ENCODE results near the gene NHSL1.

GRCh38 chr6:138410972-138411880 lies 88.1 kb downstream of the NHSL1 start:
- TF ChIP-seq ATF3 (IDR thresholded peaks at IDR 0.05; ENCODE audit: insufficient read depth, low read depth, low read length) = no peak
- TF ChIP-seq, protein P1, sequence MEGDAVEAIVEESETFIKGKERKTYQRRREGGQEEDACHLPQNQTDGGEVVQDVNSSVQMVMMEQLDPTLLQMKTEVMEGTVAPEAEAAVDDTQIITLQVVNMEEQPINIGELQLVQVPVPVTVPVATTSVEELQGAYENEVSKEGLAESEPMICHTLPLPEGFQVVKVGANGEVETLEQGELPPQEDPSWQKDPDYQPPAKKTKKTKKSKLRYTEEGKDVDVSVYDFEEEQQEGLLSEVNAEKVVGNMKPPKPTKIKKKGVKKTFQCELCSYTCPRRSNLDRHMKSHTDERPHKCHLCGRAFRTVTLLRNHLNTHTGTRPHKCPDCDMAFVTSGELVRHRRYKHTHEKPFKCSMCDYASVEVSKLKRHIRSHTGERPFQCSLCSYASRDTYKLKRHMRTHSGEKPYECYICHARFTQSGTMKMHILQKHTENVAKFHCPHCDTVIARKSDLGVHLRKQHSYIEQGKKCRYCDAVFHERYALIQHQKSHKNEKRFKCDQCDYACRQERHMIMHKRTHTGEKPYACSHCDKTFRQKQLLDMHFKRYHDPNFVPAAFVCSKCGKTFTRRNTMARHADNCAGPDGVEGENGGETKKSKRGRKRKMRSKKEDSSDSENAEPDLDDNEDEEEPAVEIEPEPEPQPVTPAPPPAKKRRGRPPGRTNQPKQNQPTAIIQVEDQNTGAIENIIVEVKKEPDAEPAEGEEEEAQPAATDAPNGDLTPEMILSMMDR (IDR thresholded peaks at IDR 0.05; ENCODE audit: control extremely low read depth in 1 of 3, insufficient read depth in 1 of 3, low read depth in 1 of 3, low read length in 3 of 3) = no peak
- TF ChIP-seq HDAC6 (IDR thresholded peaks at IDR 0.05; ENCODE audit: low read depth, low read length) = no peak
- TF ChIP-seq YY1 (IDR thresholded peaks at IDR 0.05; ENCODE audit: low read depth, low read length) = no peak
- TF ChIP-seq PHF8 (conservative IDR thresholded peaks at IDR 0.05; ENCODE audit: low read depth, low read length) = no peak
- no peak for TF ChIP-seq KDM1A (IDR thresholded peaks at IDR 0.05; ENCODE audit: borderline replicate concordance, low read length)
- no peak for TF ChIP-seq NRF1 (IDR thresholded peaks at IDR 0.05; ENCODE audit: low read depth, low read length)
- no peak for TF ChIP-seq RXRA (IDR thresholded peaks at IDR 0.05; ENCODE audit: insufficient read depth, low read depth, low read length)
- no peak for TF ChIP-seq POLR2A (IDR thresholded peaks at IDR 0.05; ENCODE audit: control extremely low read depth in 1 of 2, low read depth in 2 of 2, low read length in 2 of 2)
- TF ChIP-seq TAF1 (IDR thresholded peaks at IDR 0.05; ENCODE audit: low read depth, low read length) = no peak
- TF ChIP-seq CHD2 (IDR thresholded peaks at IDR 0.05; ENCODE audit: low read length) = no peak
- no peak for TF ChIP-seq EZH2 (IDR thresholded peaks at IDR 0.05; ENCODE audit: low read depth, low read length, severe bottlenecking)
